NCI-H2107 treated with DMSO at 0.1 percent for 48 hours (cell line): ENCODE data around the gene CELF6.
A peak's percentile ranks its signal among the peaks of the same experiment; 100 is the strongest.

Experiments used
- DNase-seq: peaks from one replicate; lab custom pipeline; 2025; ENCODE audit not compliant: unreplicated experiment; lab: John Stamatoyannopoulos, UW

The CELF6 gene

GRCh38 chr15:72272213-72272996 lies 47.6 kb downstream of the CELF6 start, which contains the start of gene PARP6:
Gene PARP6 (minus strand): TSS chr15:72272554. CDS start chr15:72267477, 5,077 bp downstream.
- DNase-seq = peak; percentile 76

- no peak for DNase-seq
Measured at GRCh38 chr15:72271895-72272212, 48.1 kb downstream of the CELF6 start.

- DNase-seq = no peak
Measured at GRCh38 chr15:72271221-72271620, 48.7 kb downstream of the CELF6 start.

- no peak for DNase-seq
Measured at GRCh38 chr15:72269739-72270138, 50.2 kb downstream of the CELF6 start.

GRCh38 chr15:72265031-72265430 lies 54.9 kb downstream of the CELF6 start:
- DNase-seq = no peak

- no peak for DNase-seq
Measured at GRCh38 chr15:72252663-72253299, 67.2 kb downstream of the CELF6 start.

- no peak for DNase-seq
Measured at GRCh38 chr15:72249142-72249810, 70.7 kb downstream of the CELF6 start.

- DNase-seq = no peak
Measured at GRCh38 chr15:72248514-72248913, 71.4 kb downstream of the CELF6 start.

- DNase-seq = no peak
Measured at GRCh38 chr15:72242775-72243370, 77.1 kb downstream of the CELF6 start.

- DNase-seq = no peak
Measured at GRCh38 chr15:72239652-72240051, 80.3 kb downstream of the CELF6 start.

GRCh38 chr15:72238586-72238985 lies 81.4 kb downstream of the CELF6 start:
- no peak for DNase-seq

- no peak for DNase-seq
Measured at GRCh38 chr15:72237853-72238224, 82.1 kb downstream of the CELF6 start.

GRCh38 chr15:72237029-72237852 lies 82.7 kb downstream of the CELF6 start:
- peak; percentile 3 for DNase-seq

- DNase-seq = no peak
Measured at GRCh38 chr15:72236381-72237003, 83.5 kb downstream of the CELF6 start.

- DNase-seq = no peak
Measured at GRCh38 chr15:72235298-72235697, 84.7 kb downstream of the CELF6 start.
